ENCODE measurements around the gene ZNF546. TPM values are rescaled to one million over a fixed set of nuclear protein-coding genes. Genes with fewer than 3 reads are reported as not detected.

The ZNF546 gene
- total RNA-seq, 1 donor from 2014 or later, result 14.3 TPM

- DNase-seq (ENCODE audit: low spot score) (no peak), ATAC-seq (no peak)
These were observed 14.0 kb upstream of the ZNF546 start for GRCh38 chr19:39982883-39983282.

GRCh38 chr19:39983695-39984300 lies 13.1 kb upstream of the ZNF546 start:
- intact Hi-C loops (cut with DNase I), result no loop called here
- no peak for DNase-seq (ENCODE audit: low spot score)

More at GRCh38 chr19:39982883-39983282, 14.0 kb upstream of the ZNF546 start:
- intact Hi-C loops (cut with DNase I), result no loop called here

GRCh38 chr19:39986643-39987042 lies 10.2 kb upstream of the ZNF546 start:
- DNase-seq (ENCODE audit: low spot score) (no peak), ATAC-seq (no peak)
- intact Hi-C loops (cut with DNase I), result no loop called here

More at GRCh38 chr19:39983695-39984300, 13.1 kb upstream of the ZNF546 start:
- no peak for ATAC-seq

GRCh38 chr19:39987167-39987566 lies 9.7 kb upstream of the ZNF546 start:
- intact Hi-C loops (cut with DNase I), result no loop called here
- no peak for ATAC-seq
- no peak for DNase-seq (ENCODE audit: low spot score)

GRCh38 chr19:39987596-39987995 lies 9.3 kb upstream of the ZNF546 start:
- DNase-seq (ENCODE audit: low spot score), result no peak
- no peak for ATAC-seq
- intact Hi-C loops (cut with DNase I), result no loop called here

GRCh38 chr19:39993605-39994004 lies 3.3 kb upstream of the ZNF546 start:
- no peak for ATAC-seq
- no peak for DNase-seq (ENCODE audit: low spot score)
- intact Hi-C loops (cut with DNase I), result no loop called here

- no peak for ATAC-seq
- DNase-seq (ENCODE audit: low spot score), result no peak
- intact Hi-C loops (cut with DNase I), result no loop called here
These were observed 2.5 kb upstream of the ZNF546 start for GRCh38 chr19:39994361-39994760.

- intact Hi-C loops (cut with DNase I), result no loop called here
These were observed 1.1 kb upstream of the ZNF546 start for GRCh38 chr19:39995794-39996193.

GRCh38 chr19:39996218-39996810 lies 546 bp upstream of the ZNF546 start:
- no peak for DNase-seq (ENCODE audit: low spot score)
- ATAC-seq, result peak; percentile 61
- intact Hi-C loops (cut with DNase I), result no loop called here

More at GRCh38 chr19:39995794-39996193, 1.1 kb upstream of the ZNF546 start:
- DNase-seq (ENCODE audit: low spot score) (no peak), ATAC-seq (no peak)

GRCh38 chr19:39997638-39998216 lies 867 bp downstream of the ZNF546 start:
- no peak for DNase-seq (ENCODE audit: low spot score)
- ATAC-seq, result peak; percentile 19
- intact Hi-C loops (cut with DNase I), result no loop called here

GRCh38 chr19:39998501-39998900 lies 1.6 kb downstream of the ZNF546 start:
- no peak for DNase-seq (ENCODE audit: low spot score)
- intact Hi-C loops (cut with DNase I), result no loop called here
- no peak for ATAC-seq

GRCh38 chr19:40005691-40006272 lies 8.9 kb downstream of the ZNF546 start:
- intact Hi-C loops (cut with DNase I), result no loop called here
- no peak for ATAC-seq

GRCh38 chr19:40006273-40006691 lies 9.4 kb downstream of the ZNF546 start:
- no peak for ATAC-seq
- intact Hi-C loops (cut with DNase I), result no loop called here
- DNase-seq (ENCODE audit: low spot score), result no peak

More at GRCh38 chr19:40005691-40006272, 8.9 kb downstream of the ZNF546 start:
- DNase-seq (ENCODE audit: low spot score), result no peak

GRCh38 chr19:40009674-40010073 lies 12.8 kb downstream of the ZNF546 start:
- intact Hi-C loops (cut with DNase I), result no loop called here
- no peak for DNase-seq (ENCODE audit: low spot score)
- no peak for ATAC-seq

- ATAC-seq (no peak), DNase-seq (ENCODE audit: low spot score) (no peak)
- intact Hi-C loops (cut with DNase I), result no loop called here
These were observed 17.1 kb downstream of the ZNF546 start for GRCh38 chr19:40013991-40014390.

- ATAC-seq (no peak), DNase-seq (ENCODE audit: low spot score) (no peak)
- intact Hi-C loops (cut with DNase I), result no loop called here
These were observed 27.1 kb downstream of the ZNF546 start for GRCh38 chr19:40023969-40024368.

- ATAC-seq (no peak), DNase-seq (ENCODE audit: low spot score) (no peak)
- intact Hi-C loops (cut with DNase I), result loop anchor here (5.0 kb wide), 1 partner anchor 784 kb away; no protein-coding TSS in a partner anchor
These were observed 29.2 kb downstream of the ZNF546 start for GRCh38 chr19:40025938-40026596.

- no peak for ATAC-seq
- no peak for DNase-seq (ENCODE audit: low spot score)
These were observed 29.7 kb downstream of the ZNF546 start for GRCh38 chr19:40026597-40026970.

GRCh38 chr19:40033989-40034560 lies 37.2 kb downstream of the ZNF546 start:
- ATAC-seq (no peak), DNase-seq (ENCODE audit: low spot score) (no peak)
- intact Hi-C loops (cut with DNase I), result no loop called here

More at GRCh38 chr19:40026597-40026970, 29.7 kb downstream of the ZNF546 start:
- intact Hi-C loops (cut with DNase I), result loop anchor here (5.0 kb wide), 1 partner anchor 784 kb away; no protein-coding TSS in a partner anchor
